PC-9 (cell line): ENCODE measurements around the gene RPL27. TPM values are rescaled to one million over a fixed set of nuclear protein-coding genes. Genes with fewer than 3 reads are reported as not detected.
"Not testable (repeated sequence)": the region's sequence is repeated elsewhere in the genome, so short reads cannot be mapped to it uniquely, and the experiment has no call there.

Source experiments
- BruUV-seq: library from RNA; stranded (reverse); fragments of 400-500 nt; replicated peaks from 2 replicates; lab custom pipeline; 2021; lab: Mats Ljungman, UMichigan
- CTCF ChIA-PET: fragments of 300-600 bp; sonication (Branson Sonifier 250); formaldehyde crosslinking; loops from one replicate; lab custom pipeline; 2022; ENCODE audit warnings: antibody characterized with exemption; lab: Charles Lee
- POLR2A ChIA-PET: fragments of 300-600 bp; sonication (Branson Sonifier 250); formaldehyde crosslinking; loops from one replicate; lab custom pipeline; 2022; ENCODE audit warnings: antibody characterized with exemption; ENCODE audit not compliant: unreplicated experiment; lab: Charles Lee
- DNase-seq, 2 experiments: peaks; one replicate each; pipeline versions ENCODE4 v3.0.0 to v3.0.0-alpha.2; 2015 to 2022; ENCODE audit warnings: mixed read lengths in 1 of 2
- H2AFZ ChIP-seq: fragments of 200-600 bp; sonication (generic); 2 replicates; pipeline ENCODE4 v1.8.1; 2017; ENCODE audit warnings: antibody characterized with exemption
- H3F3A ChIP-seq: fragments of 200-600 bp; sonication (generic); 2 replicates; pipeline ENCODE4 v1.8.1; 2017; ENCODE audit warnings: antibody characterized with exemption, mild to moderate bottlenecking, low read depth; ENCODE audit not compliant: insufficient read depth
- H3K27ac ChIP-seq: fragments of 200-600 bp; sonication (generic); 2 replicates; pipeline ENCODE4 v1.6.1; 2016; ENCODE audit warnings: mixed run types
- H3K27me3 ChIP-seq: fragments of 200-600 bp; sonication (generic); 2 replicates; pipeline ENCODE4 v1.6.1; 2016; ENCODE audit warnings: low read depth, mixed run types; ENCODE audit not compliant: insufficient read depth
- H3K36me3 ChIP-seq: fragments of 200-600 bp; sonication (generic); 2 replicates; pipeline ENCODE4 v1.6.1; 2016; ENCODE audit warnings: low read depth, mixed run types
- H3K4me1 ChIP-seq: fragments of 200-600 bp; sonication (generic); replicated peaks from 2 replicates; pipeline ENCODE4 v1.6.1; 2016; ENCODE audit warnings: mixed run types; ENCODE audit not compliant: insufficient read depth
- H3K4me2 ChIP-seq: fragments of 200-600 bp; sonication (generic); 2 replicates; pipeline ENCODE4 v1.6.1; 2017; ENCODE audit warnings: mixed run types
- H3K4me3 ChIP-seq: fragments of 200-600 bp; sonication (generic); 2 replicates; pipeline ENCODE4 v1.6.1; 2016; ENCODE audit warnings: mixed run types
- H3K79me2 ChIP-seq: fragments of 200-600 bp; sonication (generic); 2 replicates; pipeline ENCODE4 v1.6.1; 2017; ENCODE audit warnings: low read depth, mixed run types
- H3K9me2 ChIP-seq: fragments of 200-600 bp; sonication (generic); 2 replicates; pipeline ENCODE4 v1.8.1; 2017; ENCODE audit warnings: mild to moderate bottlenecking; ENCODE audit not compliant: insufficient read depth
- H3K9me3 ChIP-seq: fragments of 200-600 bp; sonication (generic); 2 replicates; pipeline ENCODE4 v1.8.1; 2016; ENCODE audit warnings: low read depth; ENCODE audit not compliant: insufficient read depth
- H4K20me1 ChIP-seq: fragments of 200-600 bp; sonication (generic); 2 replicates; pipeline ENCODE4 v1.8.1; 2017; ENCODE audit not compliant: insufficient read depth
- CTCF ChIP-seq: fragments of 200-600 bp; sonication (generic); conservative IDR thresholded peaks from 2 replicates; pipeline ENCODE4 v1.6.1; 2017; ENCODE audit warnings: mixed run types, antibody characterized with exemption, mild to moderate bottlenecking, moderate library complexity
- EZH2 ChIP-seq: fragments of 200-600 bp; sonication (generic); IDR thresholded peaks from 2 replicates; pipeline ENCODE4 v1.8.0; 2017; ENCODE audit warnings: antibody characterized with exemption, low read depth
- intact Hi-C: fragments of 100-400 bp; cut with micrococcal nuclease; formaldehyde crosslinking; loops from one replicate; pipeline ENCODE4 v1.10.0; 2022; ENCODE audit not compliant: unreplicated experiment
- total RNA-seq: library from RNA; stranded (reverse); gene quantifications from 2 replicates; pipeline ENCODE4 v1.2.3, GENCODE V29; 2021

RPL27 gene
- total RNA-seq, 1 experiment from 2014 or later = 950 TPM

GRCh38 chr17:42991471-42991870 lies 6.7 kb upstream of the RPL27 start:
- intact Hi-C loops = no loop called here
- DNase-seq = no peak
- H3K36me3 ChIP-seq = peaks cover 43% of the 10 kb centered on the region
- H3K9me3 ChIP-seq = no peaks in the 10 kb centered on the region
- POLR2A ChIA-PET = interaction anchor here (0.7 kb wide), 1 partner anchor 241 kb away, joined by 3 read pairs; no protein-coding TSS in a partner anchor
- CTCF ChIA-PET = no interaction called here
- H4K20me1 ChIP-seq = 0 out of 2 replicates have a peak, but pooled peaks cover 8% of the 10 kb centered on the region
- no peaks in the 10 kb centered on the region for H3K9me2 ChIP-seq
- no peaks in the 10 kb centered on the region for H3K27me3 ChIP-seq
- no peak for TF ChIP-seq EZH2
- no peak for TF ChIP-seq CTCF
- H3K27ac ChIP-seq = peak overlapping the region; percentile 79
- peaks cover 52% of the 10 kb centered on the region for H3F3A ChIP-seq
- peak overlapping the region; percentile 61; the same call in 1 of the 2 replicates for H3K4me2 ChIP-seq
- no peak overlapping the region for H2AFZ ChIP-seq
- BruUV-seq = no TSS peak
- H3K4me1 ChIP-seq = peaks cover 39% of the 10 kb centered on the region
- no peak overlapping the region for H3K4me3 ChIP-seq
- no peaks in the 10 kb centered on the region for H3K79me2 ChIP-seq

GRCh38 chr17:42992872-42993271 lies 5.3 kb upstream of the RPL27 start:
- intact Hi-C loops = no loop called here
- Histone ChIP-seq H3K9me3 (no peaks in the 10 kb centered on the region), H4K20me1 (0 out of 2 replicates have a peak, but pooled peaks cover 8% of the 10 kb centered on the region), H3K36me3 (peaks cover 32% of the 10 kb centered on the region), H3K27ac (no peak overlapping the region), H3K4me3 (no peak overlapping the region), H3K79me2 (no peaks in the 10 kb centered on the region), H3K27me3 (no peaks in the 10 kb centered on the region), H3F3A (peaks cover 54% of the 10 kb centered on the region), H2AFZ (no peak overlapping the region), H3K4me1 (peaks cover 47% of the 10 kb centered on the region), H3K4me2 (no peak overlapping the region), H3K9me2 (no peaks in the 10 kb centered on the region)
- CTCF ChIA-PET = no interaction called here
- POLR2A ChIA-PET = no interaction called here
- BruUV-seq = no TSS peak
- no peak for TF ChIP-seq EZH2
- DNase-seq = no peak

- POLR2A ChIA-PET, H3K9me3 ChIP-seq, CTCF ChIA-PET, BruUV-seq, H3K9me2 ChIP-seq, DNase-seq, intact Hi-C loops, H3K27me3 ChIP-seq, H3K27ac ChIP-seq, H3K4me3 ChIP-seq, H2AFZ ChIP-seq, H3K79me2 ChIP-seq, H4K20me1 ChIP-seq, H3K4me2 ChIP-seq: not testable (repeated sequence)
- peaks cover 27% of the 10 kb centered on the region for H3K36me3 ChIP-seq
- peaks cover 37% of the 10 kb centered on the region for H3K4me1 ChIP-seq
- peaks cover 51% of the 10 kb centered on the region for H3F3A ChIP-seq
Observed at GRCh38 chr17:42993913-42994312, 4.3 kb upstream of the RPL27 start.

- peak overlapping the region; percentile 49; the same call in 1 of the 2 replicates for H3K4me3 ChIP-seq
- CTCF ChIA-PET = interaction anchor here (0.6 to 0.7 kb wide), 3 partner anchors 39 to 1214 kb away, joined by 3 to 5 read pairs (median 5); partner anchors contain the start of gene BECN1
- H3F3A ChIP-seq = peaks cover 58% of the 10 kb centered on the region
- peaks cover 34% of the 10 kb centered on the region for H3K79me2 ChIP-seq
- DNase-seq = no peak
- H3K27me3 ChIP-seq = no peaks in the 10 kb centered on the region
- peaks cover 12% of the 10 kb centered on the region for H4K20me1 ChIP-seq
- TF ChIP-seq CTCF (no peak), EZH2 (no peak)
- peak overlapping the region; percentile 79 for H3K4me2 ChIP-seq
- POLR2A ChIA-PET = interaction anchor here (0.5 to 1.2 kb wide), 18 partner anchors 13 to 1590 kb away, joined by 3 to 25 read pairs (median 5); partner anchors contain the start of genes AARSD1 and BECN1
- peaks cover 33% of the 10 kb centered on the region for H3K4me1 ChIP-seq
- BruUV-seq = TSS peak; percentile 21
- H3K36me3 ChIP-seq = peaks cover 41% of the 10 kb centered on the region
- intact Hi-C loops = no loop called here
- peak overlapping the region; percentile 56; the same call in 1 of the 2 replicates for H2AFZ ChIP-seq
- H3K9me2 ChIP-seq = no peaks in the 10 kb centered on the region
- peak overlapping the region; percentile 40 for H3K27ac ChIP-seq
- H3K9me3 ChIP-seq = no peaks in the 10 kb centered on the region
Observed at GRCh38 chr17:42997390-42997983, 732 bp upstream of the RPL27 start.
